ENCODE measurements around the gene HORMAD2. TPM values are rescaled to one million over a fixed set of nuclear protein-coding genes. Genes with fewer than 3 reads are reported as not detected.
"Not testable (repeated sequence)": the region's sequence is repeated elsewhere in the genome, so short reads cannot be mapped to it uniquely, and the experiment has no call there.

Gene HORMAD2
- total RNA-seq, 1 donor from 2014 or later: not detected

GRCh38 chr22:30054764-30055069 lies 25.5 kb upstream of the HORMAD2 start:
- intact Hi-C loops (cut with micrococcal nuclease): no loop called here

GRCh38 chr22:30056015-30056414 lies 24.2 kb upstream of the HORMAD2 start:
- intact Hi-C loops (cut with micrococcal nuclease): no loop called here

- intact Hi-C loops (cut with micrococcal nuclease): no loop called here
These were observed 22.9 kb upstream of the HORMAD2 start for GRCh38 chr22:30057375-30057774.

GRCh38 chr22:30059346-30060020 lies 20.8 kb upstream of the HORMAD2 start:
- intact Hi-C loops (cut with micrococcal nuclease): not testable (repeated sequence)

- intact Hi-C loops (cut with micrococcal nuclease): not testable (repeated sequence)
These were observed 19.2 kb upstream of the HORMAD2 start for GRCh38 chr22:30061094-30061493.

GRCh38 chr22:30062259-30062658 lies 18.0 kb upstream of the HORMAD2 start:
- intact Hi-C loops (cut with micrococcal nuclease): no loop called here

GRCh38 chr22:30062950-30063349 lies 17.3 kb upstream of the HORMAD2 start:
- intact Hi-C loops (cut with micrococcal nuclease): no loop called here

GRCh38 chr22:30064172-30064571 lies 16.1 kb upstream of the HORMAD2 start:
- intact Hi-C loops (cut with micrococcal nuclease): no loop called here

- intact Hi-C loops (cut with micrococcal nuclease): no loop called here
These were observed 6.5 kb upstream of the HORMAD2 start for GRCh38 chr22:30073743-30074142.

- intact Hi-C loops (cut with micrococcal nuclease): no loop called here
These were observed 6.1 kb upstream of the HORMAD2 start for GRCh38 chr22:30074147-30074546.

GRCh38 chr22:30074994-30075393 lies 5.3 kb upstream of the HORMAD2 start:
- intact Hi-C loops (cut with micrococcal nuclease): no loop called here

- intact Hi-C loops (cut with micrococcal nuclease): no loop called here
These were observed 2.9 kb upstream of the HORMAD2 start for GRCh38 chr22:30077279-30077880.

GRCh38 chr22:30078320-30079311 lies 1.6 kb upstream of the HORMAD2 start:
- intact Hi-C loops (cut with micrococcal nuclease): loop anchor here (2.0 kb wide), 1 partner anchor 240 kb away; the partner anchor contains the start of gene ASCC2

- intact Hi-C loops (cut with micrococcal nuclease): no loop called here
These were observed 541 bp downstream of the HORMAD2 start for GRCh38 chr22:30080805-30081204.

- intact Hi-C loops (cut with micrococcal nuclease): loop anchor here (1.0 to 5.0 kb wide), 6 partner anchors 39 to 397 kb away; partner anchors contain the start of genes UQCR10 and ZMAT5
These were observed 6.2 kb downstream of the HORMAD2 start for GRCh38 chr22:30086496-30086895.

- intact Hi-C loops (cut with micrococcal nuclease): loop anchor here (5.0 kb wide), 5 partner anchors 40 to 385 kb away; partner anchors contain the start of genes UQCR10 and ZMAT5
These were observed 6.8 kb downstream of the HORMAD2 start for GRCh38 chr22:30087037-30087436.

- intact Hi-C loops (cut with micrococcal nuclease): loop anchor here (2.0 to 5.0 kb wide), 6 partner anchors 40 to 385 kb away; partner anchors contain the start of genes ASCC2, UQCR10 and ZMAT5
These were observed 7.3 kb downstream of the HORMAD2 start for GRCh38 chr22:30087611-30088010.

GRCh38 chr22:30088468-30088867 lies 8.2 kb downstream of the HORMAD2 start:
- intact Hi-C loops (cut with micrococcal nuclease): loop anchor here (2.0 to 5.0 kb wide), 6 partner anchors 41 to 386 kb away; partner anchors contain the start of genes ASCC2, UQCR10 and ZMAT5

GRCh38 chr22:30089655-30089974 lies 9.4 kb downstream of the HORMAD2 start:
- intact Hi-C loops (cut with micrococcal nuclease): loop anchor here (1.0 to 5.0 kb wide), 9 partner anchors 42 to 694 kb away; partner anchors contain the start of genes ASCC2, UQCR10 and ZMAT5

GRCh38 chr22:30092686-30093085 lies 12.4 kb downstream of the HORMAD2 start:
- intact Hi-C loops (cut with micrococcal nuclease): no loop called here

GRCh38 chr22:30094804-30095203 lies 14.5 kb downstream of the HORMAD2 start:
- intact Hi-C loops (cut with micrococcal nuclease): no loop called here

- intact Hi-C loops (cut with micrococcal nuclease): no loop called here
These were observed 17.6 kb downstream of the HORMAD2 start for GRCh38 chr22:30097861-30098260.

Measured in T-helper 1 cell treated with Interleukin-12 subunit alpha and Interleukin-12 subunit beta and Interleukin-4 antibody, amounts not matched to agents 30 ng/mL and 1 ng/mL, for 36 hours (primary cell).